Liver (tissue), 3 donors: ENCODE measurements around the gene NARF.

Experiments
- FOXA1 ChIP-seq: IDR thresholded peaks from 2 replicates; pipeline ENCODE4 v1.6.1; 2016; ENCODE audit warnings: antibody characterized with exemption
- GABPA ChIP-seq, 2 donors: IDR thresholded peaks in 1 of 2; conservative IDR thresholded peaks in 1 of 2; 2 replicates each; pipeline ENCODE4 v1.6.1; 2016; ENCODE audit warnings: antibody characterized with exemption in 2 of 2, mild to moderate bottlenecking in 1 of 2, moderate library complexity in 1 of 2
- RAD21 ChIP-seq, 2 donors: IDR thresholded peaks; 2 replicates each; pipeline ENCODE4 v1.6.1; 2016; ENCODE audit warnings: antibody characterized with exemption in 2 of 2, mild to moderate bottlenecking in 2 of 2
- YY1 ChIP-seq: IDR thresholded peaks from 2 replicates; pipeline ENCODE4 v1.6.1; 2016; ENCODE audit warnings: antibody characterized with exemption, mild to moderate bottlenecking
- TF ChIP-seq, protein P1 (sequence below): fragments of 150-350 bp; IDR thresholded peaks from 2 replicates; pipeline ENCODE4 v1.5.1; 2017; ENCODE audit warnings: improper control_type of control experiment, low read depth, low read length; ENCODE audit not compliant: missing input control
- donor health status: healthy.
- donor health status: healthy.

DNA sequence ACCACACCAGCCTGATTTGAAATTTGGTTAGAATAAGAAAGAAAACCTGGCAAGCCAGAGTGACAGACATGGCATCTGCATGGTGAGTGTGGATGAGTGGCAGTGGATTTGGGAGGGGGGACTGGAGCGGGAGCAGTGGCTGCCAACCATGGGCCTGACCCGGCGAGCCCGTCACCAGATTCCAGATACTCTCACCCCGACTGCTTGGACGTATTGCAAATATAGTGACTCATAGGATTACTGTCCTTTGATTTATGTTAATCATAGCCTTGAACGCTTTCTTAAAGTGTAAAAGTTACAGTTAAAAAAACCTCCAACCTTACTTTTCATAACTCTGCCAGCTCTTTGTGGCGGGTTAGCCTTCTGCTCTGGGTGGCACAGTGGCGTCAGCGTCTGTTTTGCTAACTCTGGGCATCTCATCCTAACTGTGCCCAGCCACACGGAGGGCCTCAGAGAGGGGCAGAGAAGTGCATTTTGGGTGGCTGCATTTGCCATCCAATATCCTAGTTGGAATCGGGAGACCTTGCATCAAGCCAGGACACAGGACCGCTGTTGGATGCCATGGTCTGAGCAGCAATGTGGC is 34.2 kb downstream of the NARF start:
- TF ChIP-seq GABPA (IDR thresholded peaks at IDR 0.05 in 1 of 2, conservative IDR thresholded peaks at IDR 0.05 in 1 of 2) (no peak), YY1 (no peak), RAD21 (IDR thresholded peaks at IDR 0.05) (no peak), FOXA1 (no peak)
- TF ChIP-seq, protein P1, sequence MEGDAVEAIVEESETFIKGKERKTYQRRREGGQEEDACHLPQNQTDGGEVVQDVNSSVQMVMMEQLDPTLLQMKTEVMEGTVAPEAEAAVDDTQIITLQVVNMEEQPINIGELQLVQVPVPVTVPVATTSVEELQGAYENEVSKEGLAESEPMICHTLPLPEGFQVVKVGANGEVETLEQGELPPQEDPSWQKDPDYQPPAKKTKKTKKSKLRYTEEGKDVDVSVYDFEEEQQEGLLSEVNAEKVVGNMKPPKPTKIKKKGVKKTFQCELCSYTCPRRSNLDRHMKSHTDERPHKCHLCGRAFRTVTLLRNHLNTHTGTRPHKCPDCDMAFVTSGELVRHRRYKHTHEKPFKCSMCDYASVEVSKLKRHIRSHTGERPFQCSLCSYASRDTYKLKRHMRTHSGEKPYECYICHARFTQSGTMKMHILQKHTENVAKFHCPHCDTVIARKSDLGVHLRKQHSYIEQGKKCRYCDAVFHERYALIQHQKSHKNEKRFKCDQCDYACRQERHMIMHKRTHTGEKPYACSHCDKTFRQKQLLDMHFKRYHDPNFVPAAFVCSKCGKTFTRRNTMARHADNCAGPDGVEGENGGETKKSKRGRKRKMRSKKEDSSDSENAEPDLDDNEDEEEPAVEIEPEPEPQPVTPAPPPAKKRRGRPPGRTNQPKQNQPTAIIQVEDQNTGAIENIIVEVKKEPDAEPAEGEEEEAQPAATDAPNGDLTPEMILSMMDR: no peak
